Omental fat pad (tissue), 4 donors: ENCODE measurements around the gene CXADR. TPM values are rescaled to one million over a fixed set of nuclear protein-coding genes. Genes with fewer than 3 reads are reported as not detected.
A peak's percentile ranks its signal among the peaks of the same experiment; 100 is the strongest.
"Not testable (repeated sequence)": the region's sequence is repeated elsewhere in the genome, so short reads cannot be mapped to it uniquely, and the experiment has no call there.

Source experiments
- ATAC-seq: fragments of 150-250 bp; one replicate; pipeline ENCODE4 v1.9.1; 2016; ENCODE audit warnings: mild to moderate bottlenecking, moderate library complexity; ENCODE audit not compliant: low FRiP score
- DNase-seq: peaks from one replicate; pipeline ENCODE4 v3.0.0-alpha.2; 2019; ENCODE audit warnings: low spot score
- CTCF ChIP-seq, 3 donors: fragments of 450-650 bp; IDR thresholded peaks; one replicate each; pipeline ENCODE4 v1.5.1; 2016 to 2017; ENCODE audit warnings: antibody characterized with exemption in 3 of 3, mild to moderate bottlenecking in 3 of 3, moderate library complexity in 2 of 3
- total RNA-seq, 4 donors: library from RNA; depleted of rRNA; stranded (reverse); fragments of >200 nt; gene quantifications; one replicate each; pipeline ENCODE4 v1.1.0, GENCODE V29; 2016

Gene CXADR
- total RNA-seq, 4 donors from 2014 or later, result 0.63 to 61.8 (median 19.5) TPM

DNA sequence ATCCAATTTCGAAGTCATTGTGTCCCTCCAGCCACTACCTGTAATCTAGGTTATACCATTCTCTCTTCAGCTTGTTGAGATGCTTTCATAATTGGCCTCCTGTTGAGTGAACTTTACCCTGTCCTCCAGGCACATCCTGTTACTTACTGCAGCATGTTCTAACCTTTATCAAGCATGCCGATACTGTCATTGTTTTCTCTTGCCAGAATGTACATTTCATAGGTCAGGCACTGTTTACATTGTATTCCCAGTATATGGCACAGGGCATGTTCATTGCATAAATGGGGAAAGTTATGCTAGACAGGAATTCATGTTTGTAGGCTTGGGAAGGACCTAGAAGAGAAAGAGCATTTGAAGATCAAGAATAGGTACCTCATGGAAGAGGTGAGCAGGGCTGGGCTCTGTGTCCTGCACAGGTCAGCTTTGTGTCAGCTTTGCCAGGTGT is 10.2 kb downstream of the CXADR start:
- ATAC-seq (no peak), DNase-seq (no peak)
- TF ChIP-seq CTCF (IDR thresholded peaks at IDR 0.05), result no peak

GRCh38 chr21:17523979-17524494 is 11.2 kb downstream of the CXADR start:
- ATAC-seq, DNase-seq: not testable (repeated sequence)

GRCh38 chr21:17524635-17525034 is 11.8 kb downstream of the CXADR start:
- DNase-seq (no peak), ATAC-seq (no peak)
- no peak for TF ChIP-seq CTCF (IDR thresholded peaks at IDR 0.05)

DNA sequence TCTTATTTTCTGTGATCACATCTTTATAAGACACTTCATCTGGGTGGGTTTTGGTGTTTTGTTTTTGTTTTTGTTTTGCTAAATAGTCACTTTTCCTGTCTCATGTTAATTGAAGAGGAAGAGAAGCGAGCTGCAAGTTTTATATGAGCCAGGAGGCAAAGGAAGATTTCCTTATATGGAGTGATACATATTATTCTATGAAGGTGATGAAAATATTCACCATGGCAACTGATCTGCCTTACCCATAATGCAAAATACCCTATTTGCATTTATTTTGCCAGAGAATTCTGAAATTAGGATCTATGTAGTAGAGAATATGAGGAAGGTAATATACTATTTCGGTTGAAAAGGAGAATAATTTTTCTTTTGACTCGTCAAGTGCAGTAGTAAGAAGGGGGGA is 13.9 kb downstream of the CXADR start:
- TF ChIP-seq CTCF (IDR thresholded peaks at IDR 0.05), result no peak
- ATAC-seq, result no peak
- DNase-seq, result no peak

- TF ChIP-seq CTCF (IDR thresholded peaks at IDR 0.05), result no peak
- no peak for DNase-seq
- ATAC-seq, result peak; percentile 55
These were observed 14.4 kb downstream of the CXADR start for GRCh38 chr21:17527240-17527639.

DNA sequence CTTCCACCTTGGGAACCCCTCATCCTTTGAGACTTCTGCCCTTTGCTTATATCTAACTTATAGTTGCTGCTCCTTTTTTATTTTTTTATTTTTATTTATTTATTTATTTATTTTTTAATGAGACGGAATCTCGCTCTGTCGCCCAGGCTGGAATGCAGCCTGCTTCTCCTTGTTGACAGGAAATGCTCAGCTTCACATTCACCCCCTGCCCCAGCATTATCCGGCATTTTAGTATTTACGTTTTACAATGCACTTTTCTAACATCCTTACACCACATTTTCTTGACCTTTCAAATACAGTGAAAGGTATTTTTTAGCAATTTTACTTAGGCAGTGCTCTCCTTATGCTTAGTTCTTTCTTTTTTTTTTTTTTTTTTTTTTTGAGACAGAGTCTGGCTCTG is 14.9 kb downstream of the CXADR start:
- no peak for DNase-seq
- no peak for ATAC-seq
- no peak for TF ChIP-seq CTCF (IDR thresholded peaks at IDR 0.05)

DNA sequence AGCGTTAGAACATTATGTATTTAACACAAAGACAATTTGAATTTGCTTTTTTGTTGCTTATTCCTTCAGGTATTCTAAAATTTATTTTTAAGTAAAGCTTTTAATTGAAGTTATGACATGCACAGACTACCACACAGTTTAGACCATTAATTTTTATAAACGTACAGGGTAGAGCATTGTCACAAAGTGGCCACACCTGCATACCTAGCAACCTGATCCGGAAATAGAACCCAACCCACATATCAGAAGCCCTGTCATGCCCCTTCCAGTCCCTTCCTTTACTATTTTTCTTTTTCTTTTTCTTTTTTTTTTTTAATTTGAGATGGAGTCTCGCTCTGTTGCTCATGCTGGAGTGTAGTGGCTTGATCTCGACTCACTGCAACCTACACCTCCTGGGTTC is 16.8 kb downstream of the CXADR start:
- DNase-seq (no peak), ATAC-seq (no peak)
- no peak for TF ChIP-seq CTCF (IDR thresholded peaks at IDR 0.05)

DNA sequence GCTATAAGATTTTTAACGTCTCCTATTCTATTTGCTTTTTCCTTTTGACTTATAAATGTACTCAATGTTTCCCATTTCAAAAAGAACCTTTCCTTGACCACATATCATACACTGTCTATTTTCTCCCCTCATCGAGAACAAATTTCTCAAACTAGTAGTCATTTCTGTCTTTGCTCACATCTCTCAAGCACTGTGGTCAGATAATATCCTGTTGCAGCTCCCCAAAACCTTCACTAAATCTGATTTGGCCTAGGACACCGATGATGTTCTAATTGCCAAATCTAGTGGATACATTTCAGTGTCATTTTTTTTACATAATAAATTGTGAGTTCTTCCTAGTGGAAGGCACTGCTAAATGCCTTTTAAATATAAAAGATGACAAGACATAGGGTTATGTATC is 19.4 kb downstream of the CXADR start:
- no peak for TF ChIP-seq CTCF (IDR thresholded peaks at IDR 0.05)

More for the DNA sequence above, 19.4 kb downstream of the CXADR start:
- no peak for DNase-seq
- no peak for ATAC-seq
